Activated B cell treated with CpG ODN at 0.5 μM for 24 hours (primary cell): Measurements from ENCODE around the gene TSHZ2. TPM values are rescaled to one million over a fixed set of nuclear protein-coding genes. Genes with fewer than 3 reads are reported as not detected.

Experiments used
- ATAC-seq: fragments of 200-7000 bp; cut with Tn5 transposase; one replicate; pipeline ENCODE4 v1.10.0; 2021; ENCODE audit warnings: low read depth, mild to moderate bottlenecking, moderate library complexity
- CTCF ChIA-PET: fragments of 350-600 bp; sonication (Branson Sonifier 250); formaldehyde crosslinking; loops from one replicate; lab custom pipeline; 2021; ENCODE audit warnings: antibody characterized with exemption; lab: Charles Lee
- POLR2A ChIA-PET: fragments of 350-600 bp; sonication (Branson Sonifier 250); formaldehyde crosslinking; loops from one replicate; lab custom pipeline; 2021; ENCODE audit warnings: antibody characterized with exemption; lab: Charles Lee
- DNase-seq: peaks from one replicate; pipeline ENCODE4 v3.0.0; 2022
- H3K27ac Mint-ChIP-seq: one replicate; pipeline ENCODE4 v1.8.0; 2020; ENCODE audit warnings: mixed read lengths
- H3K27me3 Mint-ChIP-seq: one replicate; pipeline ENCODE4 v1.8.0; 2021; ENCODE audit warnings: mixed read lengths
- H3K36me3 Mint-ChIP-seq: one replicate; pipeline ENCODE4 v1.8.0; 2021; ENCODE audit warnings: low read depth, mixed read lengths
- H3K4me1 Mint-ChIP-seq: one replicate; pipeline ENCODE4 v1.8.0; 2021; ENCODE audit warnings: mixed read lengths
- H3K4me3 Mint-ChIP-seq: one replicate; pipeline ENCODE4 v1.8.0; 2020; ENCODE audit warnings: mild to moderate bottlenecking, mixed read lengths
- H3K9me3 Mint-ChIP-seq: one replicate; pipeline ENCODE4 v1.8.0; 2020; ENCODE audit warnings: mixed read lengths
- intact Hi-C: fragments of 100-400 bp; cut with micrococcal nuclease; formaldehyde crosslinking; loops from one replicate; pipeline ENCODE4 v1.15.1; 2024
- total RNA-seq: library from RNA; stranded (reverse); gene quantifications from 2 replicates; pipeline ENCODE4 v1.2.3, GENCODE V29; 2022
- TF ChIP-seq, protein P1 (sequence below): fragments of 200-600 bp; IDR thresholded peaks from one replicate; pipeline ENCODE4 v1.8.0; 2022; ENCODE audit warnings: antibody characterized with exemption, mild to moderate bottlenecking

Gene TSHZ2
- total RNA-seq, 1 donor from 2014 or later = 1.7 TPM

DNA sequence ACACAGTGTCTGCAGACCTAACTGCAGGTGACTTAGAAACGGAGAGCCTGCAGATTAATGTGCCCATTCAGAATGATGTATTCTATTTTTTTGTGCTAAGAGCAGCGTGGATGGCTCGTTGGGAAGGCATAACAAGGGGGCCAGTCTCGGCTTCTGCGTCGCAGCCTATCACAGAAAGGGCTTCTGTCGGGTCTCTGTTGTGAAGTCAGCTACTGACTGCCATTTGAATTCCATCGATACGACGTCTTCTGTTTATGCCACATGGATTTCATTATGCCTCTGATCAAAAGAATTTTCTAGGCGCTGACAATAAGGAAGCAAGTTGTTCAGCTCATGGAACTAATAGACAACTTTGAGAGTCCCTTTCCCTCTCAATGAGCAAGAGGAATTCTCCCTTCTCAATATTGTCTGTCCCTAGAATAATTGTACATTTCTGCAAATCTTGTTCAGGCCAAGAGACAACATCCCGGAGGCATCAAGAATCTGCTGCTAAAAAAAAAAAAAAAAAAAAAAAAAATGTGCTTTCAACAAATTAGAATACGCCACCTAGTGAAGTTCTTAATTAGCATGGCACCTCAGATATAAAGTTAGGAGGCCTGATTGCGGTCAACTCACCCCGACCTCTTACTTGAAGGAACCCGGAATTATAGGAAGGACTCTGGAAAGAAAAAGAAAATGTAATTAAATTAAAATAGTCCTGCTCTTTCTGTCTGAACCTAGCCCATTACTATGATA, 223.9 kb downstream of the TSHZ2 start:
- ATAC-seq (no peak), DNase-seq (no peak)
- H3K4me1 Mint-ChIP-seq = no peaks in the 10 kb centered on the region
- no peak overlapping the region for H3K4me3 Mint-ChIP-seq
- ChIA-PET POLR2A (no interaction called here), CTCF (no interaction called here)
- no peaks in the 10 kb centered on the region for H3K9me3 Mint-ChIP-seq
- TF ChIP-seq, protein P1, sequence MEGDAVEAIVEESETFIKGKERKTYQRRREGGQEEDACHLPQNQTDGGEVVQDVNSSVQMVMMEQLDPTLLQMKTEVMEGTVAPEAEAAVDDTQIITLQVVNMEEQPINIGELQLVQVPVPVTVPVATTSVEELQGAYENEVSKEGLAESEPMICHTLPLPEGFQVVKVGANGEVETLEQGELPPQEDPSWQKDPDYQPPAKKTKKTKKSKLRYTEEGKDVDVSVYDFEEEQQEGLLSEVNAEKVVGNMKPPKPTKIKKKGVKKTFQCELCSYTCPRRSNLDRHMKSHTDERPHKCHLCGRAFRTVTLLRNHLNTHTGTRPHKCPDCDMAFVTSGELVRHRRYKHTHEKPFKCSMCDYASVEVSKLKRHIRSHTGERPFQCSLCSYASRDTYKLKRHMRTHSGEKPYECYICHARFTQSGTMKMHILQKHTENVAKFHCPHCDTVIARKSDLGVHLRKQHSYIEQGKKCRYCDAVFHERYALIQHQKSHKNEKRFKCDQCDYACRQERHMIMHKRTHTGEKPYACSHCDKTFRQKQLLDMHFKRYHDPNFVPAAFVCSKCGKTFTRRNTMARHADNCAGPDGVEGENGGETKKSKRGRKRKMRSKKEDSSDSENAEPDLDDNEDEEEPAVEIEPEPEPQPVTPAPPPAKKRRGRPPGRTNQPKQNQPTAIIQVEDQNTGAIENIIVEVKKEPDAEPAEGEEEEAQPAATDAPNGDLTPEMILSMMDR = no peak
- H3K27me3 Mint-ChIP-seq = peaks cover 14% of the 10 kb centered on the region
- no peak overlapping the region for H3K27ac Mint-ChIP-seq
- H3K36me3 Mint-ChIP-seq = no peaks in the 10 kb centered on the region
- intact Hi-C loops = loop anchor here (5.0 kb wide), 1 partner anchor 544 kb away; no protein-coding TSS in a partner anchor

DNA sequence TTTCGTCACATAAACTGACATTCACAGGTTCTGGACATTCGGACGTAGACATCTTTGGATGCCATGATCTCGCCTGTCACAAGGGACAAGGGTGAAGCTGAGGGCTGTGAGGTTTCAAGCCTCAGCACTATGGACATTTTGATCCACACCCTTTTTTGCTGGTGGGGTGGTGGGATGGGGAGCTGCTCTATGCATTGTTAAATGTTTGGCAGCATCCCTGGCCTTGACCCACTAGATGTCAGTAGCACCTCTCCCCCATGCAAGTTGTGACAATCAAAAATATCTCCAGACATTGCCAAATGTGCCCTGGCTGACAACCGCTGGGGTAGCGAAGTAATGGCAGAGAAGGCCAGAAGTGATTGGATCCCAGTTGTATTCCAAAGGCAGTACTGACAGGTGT, 229.4 kb downstream of the TSHZ2 start:
- CTCF ChIA-PET = no interaction called here
- intact Hi-C loops = no loop called here

DNA sequence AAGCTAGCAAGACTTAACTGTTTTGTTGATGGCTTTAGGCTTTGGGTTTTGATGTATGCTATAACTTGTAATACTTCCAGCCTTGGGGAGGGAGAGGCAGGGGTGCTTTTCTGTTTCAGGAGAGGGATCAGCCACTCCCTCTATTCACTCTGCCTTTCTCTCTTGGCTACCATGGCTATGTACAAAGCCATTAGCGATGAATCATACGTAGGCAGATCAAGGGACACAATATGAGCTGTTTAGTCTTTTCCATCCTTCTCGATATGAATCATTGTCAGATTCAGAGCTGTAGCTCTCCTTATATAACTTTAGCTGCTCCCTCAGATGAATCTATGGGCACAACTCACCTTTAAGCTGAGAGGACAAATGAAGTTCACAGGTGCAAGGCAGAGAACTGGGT, 230.6 kb downstream of the TSHZ2 start:
- TF ChIP-seq, protein P1 = no peak
- ChIA-PET POLR2A (interaction anchor here (0.7 kb wide), 1 partner anchor 14 kb away, joined by 4 read pairs; no protein-coding TSS in a partner anchor), CTCF (no interaction called here)
- Mint-ChIP-seq H3K4me1 (no peaks in the 10 kb centered on the region), H3K4me3 (no peak overlapping the region), H3K27ac (no peak overlapping the region), H3K9me3 (no peaks in the 10 kb centered on the region), H3K36me3 (no peaks in the 10 kb centered on the region), H3K27me3 (peaks cover 7% of the 10 kb centered on the region)
- ATAC-seq = no peak
- intact Hi-C loops = no loop called here
- no peak for DNase-seq

More for the DNA sequence above, 229.4 kb downstream of the TSHZ2 start:
- no peak for ATAC-seq
- H3K27me3 Mint-ChIP-seq = peaks cover 7% of the 10 kb centered on the region
- no peaks in the 10 kb centered on the region for H3K9me3 Mint-ChIP-seq
- H3K27ac Mint-ChIP-seq = no peak overlapping the region
- no peak for DNase-seq
- no peaks in the 10 kb centered on the region for H3K36me3 Mint-ChIP-seq
- POLR2A ChIA-PET = interaction anchor here (0.6 kb wide), 1 partner anchor 225 kb away, joined by 3 read pairs; no protein-coding TSS in a partner anchor
- H3K4me3 Mint-ChIP-seq = no peak overlapping the region
- TF ChIP-seq, protein P1 = no peak
- H3K4me1 Mint-ChIP-seq = no peaks in the 10 kb centered on the region

DNA sequence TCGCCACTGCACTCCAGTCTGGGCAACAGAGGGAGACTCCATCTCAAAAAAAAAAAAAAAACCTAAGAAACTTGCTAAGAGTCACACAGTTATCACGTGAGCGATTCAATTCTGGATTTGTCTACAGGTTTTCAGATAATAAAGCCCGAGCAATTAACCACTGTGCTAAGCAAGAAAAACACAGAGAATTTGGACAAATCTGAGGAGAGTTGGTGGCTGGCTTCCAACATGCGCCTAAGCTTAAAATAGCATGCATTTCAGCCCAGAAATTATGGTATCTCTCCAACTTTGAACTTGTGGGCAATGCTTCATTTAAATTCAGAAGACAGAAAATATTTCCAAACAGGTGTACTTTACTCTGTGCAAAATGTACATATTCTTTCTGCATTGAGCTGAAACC, 232.9 kb downstream of the TSHZ2 start:
- ATAC-seq = no peak
- no peak overlapping the region for H3K4me3 Mint-ChIP-seq
- POLR2A ChIA-PET = no interaction called here
- DNase-seq = no peak
- H3K27me3 Mint-ChIP-seq = peaks cover 3% of the 10 kb centered on the region
- no peak overlapping the region for H3K27ac Mint-ChIP-seq
- intact Hi-C loops = no loop called here
- H3K36me3 Mint-ChIP-seq = no peaks in the 10 kb centered on the region
- H3K4me1 Mint-ChIP-seq = no peaks in the 10 kb centered on the region
- TF ChIP-seq, protein P1 = no peak
- H3K9me3 Mint-ChIP-seq = no peaks in the 10 kb centered on the region
- CTCF ChIA-PET = no interaction called here

DNA sequence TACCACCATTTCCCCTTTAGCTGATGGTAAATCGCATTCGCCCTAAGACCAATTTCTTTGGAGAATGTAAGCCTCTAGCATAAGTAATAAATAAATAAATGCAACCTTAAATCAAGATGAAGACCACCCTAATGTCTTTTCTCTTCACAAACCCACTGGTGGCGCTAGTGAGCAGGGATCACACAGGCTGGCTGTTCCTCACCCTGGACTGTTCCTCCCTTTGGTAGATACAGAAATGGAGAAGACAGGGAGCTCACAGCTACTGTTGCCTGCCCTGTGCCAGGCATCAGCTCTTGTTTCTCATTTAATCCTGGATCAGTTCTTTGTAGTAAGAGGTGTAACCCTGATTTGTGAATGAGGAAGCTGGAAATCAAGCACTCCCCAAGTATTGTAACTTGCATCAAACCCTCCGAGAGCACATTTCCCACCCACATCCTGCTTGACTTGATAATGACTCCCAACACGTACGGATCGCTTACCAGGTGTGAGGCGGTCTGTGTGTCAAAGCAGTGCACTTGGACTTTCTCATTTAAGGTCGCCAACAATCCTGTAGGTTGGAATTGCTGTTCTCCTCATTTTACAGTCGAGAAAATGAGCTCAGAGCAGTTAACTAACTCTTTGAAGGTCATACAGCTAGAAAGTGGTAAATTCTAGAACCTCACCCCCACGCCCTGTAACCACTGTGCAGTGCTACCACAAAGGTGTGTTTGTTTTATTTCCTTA, 236.1 kb downstream of the TSHZ2 start:
- CTCF ChIA-PET = no interaction called here
- no peak overlapping the region for H3K27ac Mint-ChIP-seq
- no peaks in the 10 kb centered on the region for H3K9me3 Mint-ChIP-seq
- no peaks in the 10 kb centered on the region for H3K36me3 Mint-ChIP-seq
- intact Hi-C loops = no loop called here
- POLR2A ChIA-PET = no interaction called here
- DNase-seq (no peak), ATAC-seq (no peak)
- no peaks in the 10 kb centered on the region for H3K27me3 Mint-ChIP-seq
- H3K4me3 Mint-ChIP-seq = no peak overlapping the region
- H3K4me1 Mint-ChIP-seq = no peaks in the 10 kb centered on the region
- TF ChIP-seq, protein P1 = no peak
